Hepatic stellate cell (primary cell): ENCODE data around the gene SAMD11.

Experiments used
- DNase-seq: peaks from one replicate; pipeline ENCODE4 v3.0.0; 2011; ENCODE audit warnings: low spot score

The SAMD11 gene

GRCh38 chr1:917466-918091 is 6.1 kb upstream of the SAMD11 start:
- no peak for DNase-seq

- no peak for DNase-seq
Observed at GRCh38 chr1:918353-918752, 5.4 kb upstream of the SAMD11 start.

GRCh38 chr1:918843-919242 is 4.9 kb upstream of the SAMD11 start:
- DNase-seq = no peak

- no peak for DNase-seq
Observed at GRCh38 chr1:919271-919872, 4.4 kb upstream of the SAMD11 start.

- no peak for DNase-seq
Observed at GRCh38 chr1:920010-920409, 3.7 kb upstream of the SAMD11 start.

- DNase-seq = no peak
Observed at GRCh38 chr1:920521-920920, 3.2 kb upstream of the SAMD11 start.

- peak; percentile 93 for DNase-seq
Observed at GRCh38 chr1:921011-921837, 2.5 kb upstream of the SAMD11 start.

GRCh38 chr1:923991-924655 is 400 bp downstream of the SAMD11 start:
- no peak for DNase-seq

GRCh38 chr1:924656-925560 is 1.2 kb downstream of the SAMD11 start:
- no peak for DNase-seq

- DNase-seq = no peak
Observed at GRCh38 chr1:925561-926421, 2.1 kb downstream of the SAMD11 start.

GRCh38 chr1:927234-927633 is 3.5 kb downstream of the SAMD11 start:
- DNase-seq = no peak

- no peak for DNase-seq
Observed at GRCh38 chr1:927748-928147, 4.0 kb downstream of the SAMD11 start.

GRCh38 chr1:928825-929661 is 5.3 kb downstream of the SAMD11 start:
- DNase-seq = no peak

- DNase-seq = no peak
Observed at GRCh38 chr1:929712-930632, 6.2 kb downstream of the SAMD11 start.

GRCh38 chr1:930633-931138 is 7.0 kb downstream of the SAMD11 start:
- no peak for DNase-seq

GRCh38 chr1:931380-932172 is 7.9 kb downstream of the SAMD11 start:
- DNase-seq = no peak

- DNase-seq = no peak
Observed at GRCh38 chr1:932173-932510, 8.4 kb downstream of the SAMD11 start.
